Fibroblast of upper back skin (primary cell): Measurements from ENCODE around the gene SMPD4.
"Not testable (repeated sequence)": the region's sequence is repeated elsewhere in the genome, so short reads cannot be mapped to it uniquely, and the experiment has no call there.

Source experiments
- DNase-seq: peaks from one replicate; pipeline ENCODE4 v3.0.0-alpha.2; 2013

The SMPD4 gene

GRCh38 chr2:130185896-130186295 is 4.5 kb upstream of the SMPD4 start:
- DNase-seq: no peak

GRCh38 chr2:130185436-130185835 is 4.0 kb upstream of the SMPD4 start:
- no peak for DNase-seq

GRCh38 chr2:130183512-130184373 is 2.3 kb upstream of the SMPD4 start:
- peak; percentile 31 for DNase-seq

- not testable (repeated sequence) for DNase-seq
Measured at GRCh38 chr2:130182826-130183511, 1.6 kb upstream of the SMPD4 start.

GRCh38 chr2:130181880-130182682 is 679 bp upstream of the SMPD4 start, which contains the start of gene MZT2B:
MZT2B (plus strand) TSS chr2:130182262; CDS start chr2:130182283, 21 bp downstream.
- DNase-seq: peak; percentile 85

- DNase-seq: not testable (repeated sequence)
Measured at GRCh38 chr2:130180404-130181324, 738 bp downstream of the SMPD4 start.

GRCh38 chr2:130174866-130175265 is 6.5 kb downstream of the SMPD4 start:
- DNase-seq: not testable (repeated sequence)

- DNase-seq: no peak
Measured at GRCh38 chr2:130169896-130170295, 11.5 kb downstream of the SMPD4 start.

- DNase-seq: not testable (repeated sequence)
Measured at GRCh38 chr2:130169163-130169562, 12.2 kb downstream of the SMPD4 start.

GRCh38 chr2:130166611-130167010 is 14.8 kb downstream of the SMPD4 start:
- not testable (repeated sequence) for DNase-seq

GRCh38 chr2:130165293-130166016 is 15.9 kb downstream of the SMPD4 start:
- no peak for DNase-seq

- DNase-seq: no peak
Measured at GRCh38 chr2:130162968-130163367, 18.4 kb downstream of the SMPD4 start.

- not testable (repeated sequence) for DNase-seq
Measured at GRCh38 chr2:130162486-130162885, 18.9 kb downstream of the SMPD4 start.

- DNase-seq: not testable (repeated sequence)
Measured at GRCh38 chr2:130160838-130161705, 20.3 kb downstream of the SMPD4 start.

GRCh38 chr2:130160131-130160530 is 21.3 kb downstream of the SMPD4 start:
- DNase-seq: no peak

GRCh38 chr2:130159376-130159775 is 22.0 kb downstream of the SMPD4 start:
- not testable (repeated sequence) for DNase-seq

GRCh38 chr2:130158631-130159030 is 22.8 kb downstream of the SMPD4 start:
- no peak for DNase-seq

- not testable (repeated sequence) for DNase-seq
Measured at GRCh38 chr2:130157825-130158514, 23.4 kb downstream of the SMPD4 start.

GRCh38 chr2:130157354-130157753 is 24.0 kb downstream of the SMPD4 start:
- DNase-seq: not testable (repeated sequence)

- DNase-seq: no peak
Measured at GRCh38 chr2:130156624-130157004, 24.8 kb downstream of the SMPD4 start.
